Cortex of kidney (tissue), 1 donor: ENCODE measurements around the gene SPECC1.
"Not testable (repeated sequence)": the region's sequence is repeated elsewhere in the genome, so short reads cannot be mapped to it uniquely, and the experiment has no call there.

Source experiments
- DNase-seq: peaks from one replicate; lab custom pipeline; 2025; lab: John Stamatoyannopoulos, UW

SPECC1 gene

GRCh38 chr17:20174588-20175265 lies 165.6 kb downstream of the SPECC1 start:
- no peak for DNase-seq

GRCh38 chr17:20179041-20179440 lies 169.9 kb downstream of the SPECC1 start:
- DNase-seq, result no peak

- DNase-seq, result no peak
Measured at GRCh38 chr17:20180661-20181060, 171.5 kb downstream of the SPECC1 start.

- no peak for DNase-seq
Measured at GRCh38 chr17:20184181-20184580, 175.0 kb downstream of the SPECC1 start.

- no peak for DNase-seq
Measured at GRCh38 chr17:20184977-20185619, 175.9 kb downstream of the SPECC1 start.

GRCh38 chr17:20187049-20187448 lies 177.9 kb downstream of the SPECC1 start:
- DNase-seq, result no peak

GRCh38 chr17:20189302-20189701 lies 180.1 kb downstream of the SPECC1 start:
- no peak for DNase-seq

- DNase-seq, result no peak
Measured at GRCh38 chr17:20189979-20190378, 180.8 kb downstream of the SPECC1 start.

GRCh38 chr17:20190605-20191004 lies 181.4 kb downstream of the SPECC1 start:
- no peak for DNase-seq

- DNase-seq, result no peak
Measured at GRCh38 chr17:20191056-20191455, 181.9 kb downstream of the SPECC1 start.

- not testable (repeated sequence) for DNase-seq
Measured at GRCh38 chr17:20196286-20196685, 187.1 kb downstream of the SPECC1 start.

GRCh38 chr17:20197272-20197926 lies 188.2 kb downstream of the SPECC1 start:
- no peak for DNase-seq

- no peak for DNase-seq
Measured at GRCh38 chr17:20200016-20200795, 191.0 kb downstream of the SPECC1 start.

GRCh38 chr17:20200865-20201458 lies 191.8 kb downstream of the SPECC1 start:
- no peak for DNase-seq

GRCh38 chr17:20202141-20202621 lies 193.0 kb downstream of the SPECC1 start:
- DNase-seq, result no peak

- DNase-seq, result no peak
Measured at GRCh38 chr17:20203018-20203417, 193.9 kb downstream of the SPECC1 start.

- no peak for DNase-seq
Measured at GRCh38 chr17:20203761-20204263, 194.7 kb downstream of the SPECC1 start.

GRCh38 chr17:20205609-20206008 lies 196.4 kb downstream of the SPECC1 start:
- DNase-seq, result no peak

GRCh38 chr17:20206068-20206467 lies 196.9 kb downstream of the SPECC1 start:
- no peak for DNase-seq

GRCh38 chr17:20206591-20206990 lies 197.4 kb downstream of the SPECC1 start:
- DNase-seq, result no peak

- DNase-seq, result no peak
Measured at GRCh38 chr17:20207262-20207985, 198.3 kb downstream of the SPECC1 start.
